ENCODE measurements around the gene IER3.

The IER3 gene

GRCh38 chr6:30747902-30748769, 3.8 kb upstream of the IER3 start:
- H3K27me3 Mint-ChIP-seq (ENCODE audit: low read depth): no peaks in the 10 kb centered on the region
- H3K4me3 Mint-ChIP-seq: peak overlapping the region in 2 of 3 experiments; percentile 20 to 49
- no peaks in the 10 kb centered on the region for H3K36me3 Mint-ChIP-seq (ENCODE audit: low read depth)
- peak overlapping the region; percentile 65 to 81 (median 70) for H3K27ac Mint-ChIP-seq
- no peaks in the 10 kb centered on the region for H3K9me3 Mint-ChIP-seq
- TF ChIP-seq CTCF (IDR thresholded peaks at IDR 0.05; ENCODE audit: unreplicated experiment in 3 of 3): no peak
- H3K4me1 Mint-ChIP-seq: peaks cover 55% of the 10 kb centered on the region

- Mint-ChIP-seq H3K4me1 (peaks cover 48% of the 10 kb centered on the region), H3K9me3 (no peaks in the 10 kb centered on the region), H3K36me3 (ENCODE audit: low read depth) (no peaks in the 10 kb centered on the region), H3K27me3 (ENCODE audit: low read depth) (no peaks in the 10 kb centered on the region), H3K4me3 (peak overlapping the region in 1 of 3 experiments; percentile 16), H3K27ac (peak overlapping the region; percentile 65 to 81 (median 70))
- TF ChIP-seq CTCF (IDR thresholded peaks at IDR 0.05; ENCODE audit: unreplicated experiment in 3 of 3): no peak
These were observed 2.9 kb upstream of the IER3 start for GRCh38 chr6:30747300-30747687.

GRCh38 chr6:30743099-30744053, 971 bp downstream of the IER3 start:
- H3K9me3 Mint-ChIP-seq: no peaks in the 10 kb centered on the region
- peak overlapping the region; percentile 92 to 98 (median 93) for H3K4me3 Mint-ChIP-seq
- no peak for TF ChIP-seq CTCF (IDR thresholded peaks at IDR 0.05; ENCODE audit: unreplicated experiment in 3 of 3)
- peaks cover 28% of the 10 kb centered on the region for H3K36me3 Mint-ChIP-seq (ENCODE audit: low read depth)
- H3K4me1 Mint-ChIP-seq: peaks cover 36% of the 10 kb centered on the region
- H3K27me3 Mint-ChIP-seq (ENCODE audit: low read depth): no peaks in the 10 kb centered on the region
- H3K27ac Mint-ChIP-seq: peak overlapping the region; percentile 88 to 98 (median 94)

- Mint-ChIP-seq H3K9me3 (no peaks in the 10 kb centered on the region), H3K27ac (peak within 1 kb of the TSS; percentile 94 to 98 (median 95)), H3K27me3 (ENCODE audit: low read depth) (no peaks in the 10 kb centered on the region), H3K4me3 (peak within 1 kb of the TSS; percentile 92 to 98 (median 93)), H3K36me3 (ENCODE audit: low read depth) (peaks cover 34% of the 10 kb centered on the region), H3K4me1 (peaks cover 30% of the 10 kb centered on the region)
- TF ChIP-seq CTCF (IDR thresholded peaks at IDR 0.05; ENCODE audit: unreplicated experiment in 3 of 3): no peak
These were observed 1.8 kb downstream of the IER3 start, which contains the start of gene FLOT1 for GRCh38 chr6:30742316-30743098. Gene FLOT1 (minus strand): TSS chr6:30742687. CDS start chr6:30742189, 498 bp downstream.

- Mint-ChIP-seq H3K4me1 (peaks cover 26% of the 10 kb centered on the region), H3K27ac (peak overlapping the region; percentile 93 to 98 (median 95)), H3K27me3 (ENCODE audit: low read depth) (no peaks in the 10 kb centered on the region), H3K4me3 (peak overlapping the region; percentile 92 to 98 (median 93)), H3K36me3 (ENCODE audit: low read depth) (peaks cover 41% of the 10 kb centered on the region), H3K9me3 (no peaks in the 10 kb centered on the region)
- no peak for TF ChIP-seq CTCF (IDR thresholded peaks at IDR 0.05; ENCODE audit: unreplicated experiment in 3 of 3)
These were observed 2.5 kb downstream of the IER3 start for GRCh38 chr6:30741789-30742315.

All from nephron (organoid).